ENCODE data around the gene AP1M1. TPM values are rescaled to one million over a fixed set of nuclear protein-coding genes. Genes with fewer than 3 reads are reported as not detected.

Gene AP1M1
- total RNA-seq, 1 experiment from 2014 or later, result 27.7 TPM

- TF ChIP-seq USF1 (CRISPR knock-in tag; IDR thresholded peaks at IDR 0.05) (no peak), NR3C1 (CRISPR knock-in tag; conservative IDR thresholded peaks at IDR 0.05; ENCODE audit: low read depth) (no peak), E2F4 (CRISPR knock-in tag; IDR thresholded peaks at IDR 0.05; ENCODE audit: borderline replicate concordance, low read depth) (no peak), AFF4 (CRISPR knock-in tag; IDR thresholded peaks at IDR 0.05; ENCODE audit: borderline replicate concordance) (no peak), GTF2I (CRISPR knock-in tag; conservative IDR thresholded peaks at IDR 0.05) (no peak), CBFB (CRISPR knock-in tag; IDR thresholded peaks at IDR 0.05; ENCODE audit: low read depth) (no peak)
- Mint-ChIP-seq H3K4me3 (no peak overlapping the region), H3K27ac (no peak overlapping the region), H3K9me3 (peaks cover 27% of the 10 kb centered on the region), H3K27me3 (ENCODE audit: low read depth) (no peaks in the 10 kb centered on the region), H3K4me1 (no peaks in the 10 kb centered on the region), H3K36me3 (peaks cover 43% of the 10 kb centered on the region)
- no peak for DNase-seq (ENCODE audit: low spot score)
- no peak for ATAC-seq
- CTCF ChIA-PET, result interaction anchor here (1.3 kb wide), 1 partner anchor 32 kb away, joined by 4 read pairs; the partner anchor contains the start of gene FAM32A
- POLR2A ChIA-PET, result no interaction called here
Observed at GRCh38 chr19:16217716-16218451, 20.2 kb downstream of the AP1M1 start.

GRCh38 chr19:16218851-16219250 is 21.1 kb downstream of the AP1M1 start:
- TF ChIP-seq E2F5 (CRISPR knock-in tag; IDR thresholded peaks at IDR 0.05) (no peak), ATF2 (CRISPR knock-in tag; IDR thresholded peaks at IDR 0.05; ENCODE audit: borderline replicate concordance, low read depth) (no peak)
- peaks cover 47% of the 10 kb centered on the region for H3K36me3 Mint-ChIP-seq
- DNase-seq (ENCODE audit: low spot score) (no peak), ATAC-seq (no peak)
- peaks cover 27% of the 10 kb centered on the region for H3K9me3 Mint-ChIP-seq
- H3K4me1 Mint-ChIP-seq, result no peaks in the 10 kb centered on the region
- CTCF ChIA-PET, result interaction anchor here (0.7 kb wide), 1 partner anchor 243 kb away, joined by 3 read pairs; no protein-coding TSS in a partner anchor
- no peak overlapping the region for H3K4me3 Mint-ChIP-seq
- no peak overlapping the region for H3K27ac Mint-ChIP-seq
- H3K27me3 Mint-ChIP-seq (ENCODE audit: low read depth), result no peaks in the 10 kb centered on the region
- POLR2A ChIA-PET, result interaction anchor here (0.5 kb wide), 1 partner anchor 59 kb away, joined by 3 read pairs; no protein-coding TSS in a partner anchor

GRCh38 chr19:16222806-16223205 is 25.1 kb downstream of the AP1M1 start:
- POLR2A ChIA-PET, result no interaction called here
- Mint-ChIP-seq H3K36me3 (peaks cover 42% of the 10 kb centered on the region), H3K27me3 (ENCODE audit: low read depth) (no peaks in the 10 kb centered on the region), H3K4me1 (no peaks in the 10 kb centered on the region), H3K27ac (0 out of 2 replicates have a peak overlapping the region, but pooled peaks have one; percentile 49), H3K9me3 (peaks cover 22% of the 10 kb centered on the region), H3K4me3 (no peak overlapping the region)
- no peak for ATAC-seq
- no peak for DNase-seq (ENCODE audit: low spot score)
- CTCF ChIA-PET, result no interaction called here
- no peak for TF ChIP-seq JUN (CRISPR knock-in tag; IDR thresholded peaks at IDR 0.05)
- TF ChIP-seq ZNF138 (CRISPR knock-in tag; conservative IDR thresholded peaks at IDR 0.05), result no peak
- TF ChIP-seq FOXP1 (CRISPR knock-in tag; IDR thresholded peaks at IDR 0.05; ENCODE audit: borderline replicate concordance), result no peak
- TF ChIP-seq ATF3 (CRISPR knock-in tag; conservative IDR thresholded peaks at IDR 0.05), result no peak
- no peak for TF ChIP-seq ZNF416 (CRISPR knock-in tag; IDR thresholded peaks at IDR 0.05)
- TF ChIP-seq KAT7 (CRISPR knock-in tag; IDR thresholded peaks at IDR 0.05; ENCODE audit: borderline replicate concordance), result no peak
- no peak for TF ChIP-seq E2F5 (CRISPR knock-in tag; IDR thresholded peaks at IDR 0.05)
- TF ChIP-seq GRHL2 (CRISPR knock-in tag; IDR thresholded peaks at IDR 0.05; ENCODE audit: insufficient replicate concordance, severe bottlenecking), result no peak
- no peak for TF ChIP-seq TCF7 (CRISPR knock-in tag; IDR thresholded peaks at IDR 0.05; ENCODE audit: low read depth)
- no peak for TF ChIP-seq FOXP4 (CRISPR knock-in tag; IDR thresholded peaks at IDR 0.05)
